Ascending aorta (tissue), 2 donors: Measurements from ENCODE around the gene PRKAG2. TPM values are rescaled to one million over a fixed set of nuclear protein-coding genes. Genes with fewer than 3 reads are reported as not detected.

Source experiments
- DNase-seq, 2 donors: peaks; one replicate each; pipeline ENCODE4 v3.0.0-alpha.2; 2019; ENCODE audit warnings: low spot score in 2 of 2
- H3K27ac ChIP-seq, 2 donors: fragments of 200-600 bp; sonication (generic); one replicate each; pipeline ENCODE4 v1.5.1; 2016 to 2017; ENCODE audit warnings: mild to moderate bottlenecking in 1 of 2
- H3K27me3 ChIP-seq: fragments of 200-600 bp; sonication (generic); one replicate; pipeline ENCODE4 v1.5.1; 2017
- H3K36me3 ChIP-seq, 2 donors: fragments of 200-600 bp; sonication (generic); one replicate each; pipeline ENCODE4 v1.5.1; 2016
- H3K4me1 ChIP-seq, 2 donors: fragments of 200-600 bp; sonication (generic); one replicate each; pipeline ENCODE4 v1.5.1; 2016 to 2017; ENCODE audit warnings: mild to moderate bottlenecking in 1 of 2
- H3K4me3 ChIP-seq, 2 donors: fragments of 200-600 bp; sonication (generic); one replicate each; pipeline ENCODE4 v1.5.1; 2016 to 2017; ENCODE audit warnings: mild to moderate bottlenecking in 1 of 2
- H3K9me3 ChIP-seq, 2 donors: fragments of 200-600 bp; sonication (generic); one replicate each; pipeline ENCODE4 v1.5.1; 2016
- CTCF ChIP-seq, 3 experiments: fragments of 200-600 bp in 2 of 3; fragments of 450-650 bp in 1 of 3; sonication (generic) in 2 of 3; IDR thresholded peaks; one replicate each; pipeline ENCODE4 v1.5.1; 2016 to 2019; ENCODE audit warnings: antibody characterized with exemption in 3 of 3, mild to moderate bottlenecking in 1 of 3, moderate library complexity in 1 of 3
- intact Hi-C: fragments of 100-400 bp; cut with DNase I; formaldehyde crosslinking; loops from one replicate; pipeline ENCODE4 v1.15.1; 2023
- total RNA-seq: library from RNA; depleted of rRNA; stranded (reverse); fragments of >200 nt; gene quantifications from one replicate; pipeline ENCODE4 v1.1.0, GENCODE V29; 2016

The PRKAG2 gene
- total RNA-seq, 1 donor from 2014 or later: 26.7 TPM

- H3K4me1 ChIP-seq: peaks cover 4 to 12% of the 10 kb centered on the region in 2 donors
- H3K4me3 ChIP-seq: no peak overlapping the region
- H3K27ac ChIP-seq: no peak overlapping the region
- intact Hi-C loops: no loop called here
- DNase-seq: no peak
- H3K36me3 ChIP-seq: no peaks in the 10 kb centered on the region
- H3K27me3 ChIP-seq: no peaks in the 10 kb centered on the region
- H3K9me3 ChIP-seq: no peaks in the 10 kb centered on the region
- no peak for TF ChIP-seq CTCF (IDR thresholded peaks at IDR 0.05)
These were observed 200.2 kb downstream of the PRKAG2 start for GRCh38 chr7:151676759-151677158.

- Histone ChIP-seq H3K27ac (no peak overlapping the region), H3K36me3 (no peaks in the 10 kb centered on the region), H3K4me1 (peaks cover 4 to 9% of the 10 kb centered on the region in 2 donors), H3K9me3 (no peaks in the 10 kb centered on the region), H3K27me3 (no peaks in the 10 kb centered on the region), H3K4me3 (no peak overlapping the region)
- TF ChIP-seq CTCF (IDR thresholded peaks at IDR 0.05): no peak
- no peak for DNase-seq
- intact Hi-C loops: no loop called here
These were observed 201.6 kb downstream of the PRKAG2 start for GRCh38 chr7:151675196-151675920.

GRCh38 chr7:151674161-151674920, 202.6 kb downstream of the PRKAG2 start:
- intact Hi-C loops: no loop called here
- Histone ChIP-seq H3K36me3 (no peaks in the 10 kb centered on the region), H3K4me1 (peaks cover 4 to 7% of the 10 kb centered on the region in 2 donors), H3K9me3 (no peaks in the 10 kb centered on the region), H3K27me3 (no peaks in the 10 kb centered on the region), H3K4me3 (no peak overlapping the region), H3K27ac (no peak overlapping the region)
- TF ChIP-seq CTCF (IDR thresholded peaks at IDR 0.05): no peak
- DNase-seq: peak in 1 of 2 donors; percentile 21

- Histone ChIP-seq H3K36me3 (no peaks in the 10 kb centered on the region), H3K9me3 (no peaks in the 10 kb centered on the region), H3K4me3 (no peak overlapping the region), H3K4me1 (no peaks in the 10 kb centered on the region), H3K27ac (no peak overlapping the region), H3K27me3 (no peaks in the 10 kb centered on the region)
- no peak for TF ChIP-seq CTCF (IDR thresholded peaks at IDR 0.05)
- intact Hi-C loops: no loop called here
- DNase-seq: no peak
These were observed 203.7 kb downstream of the PRKAG2 start for GRCh38 chr7:151673216-151673615.

- Histone ChIP-seq H3K36me3 (no peaks in the 10 kb centered on the region), H3K9me3 (no peaks in the 10 kb centered on the region), H3K4me1 (no peaks in the 10 kb centered on the region), H3K27me3 (no peaks in the 10 kb centered on the region), H3K27ac (no peak overlapping the region), H3K4me3 (no peak overlapping the region)
- DNase-seq: no peak
- intact Hi-C loops: no loop called here
- no peak for TF ChIP-seq CTCF (IDR thresholded peaks at IDR 0.05)
These were observed 204.2 kb downstream of the PRKAG2 start for GRCh38 chr7:151672716-151673115.
